OCI-M2 (cell line): ENCODE measurements around the gene SUFU.

Source experiments
- DNase-seq: peaks from one replicate; lab custom pipeline; 2025; ENCODE audit not compliant: unreplicated experiment; lab: John Stamatoyannopoulos, UW

The SUFU gene

DNA sequence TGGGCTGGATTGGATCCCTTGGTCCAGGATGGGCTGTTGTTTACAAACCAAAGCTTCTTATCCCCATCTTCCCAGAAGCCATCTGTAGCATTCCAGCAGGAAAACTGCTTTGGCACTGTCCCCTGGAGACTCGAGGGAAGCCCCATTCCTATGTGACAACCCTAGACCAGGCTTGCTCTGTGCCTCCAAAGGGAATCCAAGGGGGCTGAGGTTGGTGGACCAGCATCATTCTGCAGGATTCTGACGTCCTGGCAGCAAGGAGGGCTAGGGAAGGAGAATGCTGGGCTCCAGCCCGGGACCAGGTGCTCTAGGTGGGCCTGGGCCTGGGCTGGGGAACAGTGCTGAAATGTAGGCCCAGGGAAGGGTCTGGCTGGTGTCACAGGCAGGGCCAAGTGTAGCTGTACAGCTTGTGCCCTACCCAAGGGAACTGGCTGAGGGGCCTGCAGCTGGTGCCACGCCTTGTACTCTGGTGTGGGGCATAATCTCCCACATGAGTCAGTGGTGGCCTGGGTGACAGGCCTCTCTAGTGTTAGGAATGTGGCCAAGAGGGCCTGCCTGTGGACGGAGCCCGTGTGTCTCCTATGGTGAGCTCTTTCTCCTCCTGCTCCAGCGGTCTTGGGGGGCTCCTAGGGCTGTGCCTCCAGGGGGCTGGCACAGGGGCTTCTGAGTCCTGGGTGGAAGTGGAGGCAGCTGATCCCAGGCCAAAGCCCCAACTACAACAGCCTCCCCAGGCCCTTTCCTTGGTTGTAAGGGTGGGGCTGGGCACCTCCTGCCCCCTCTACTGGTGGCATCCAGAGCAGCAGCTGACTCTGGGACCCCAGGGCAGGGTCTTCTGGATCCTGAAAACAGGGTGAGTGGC, 165.7 kb downstream of the SUFU start:
- no peak for DNase-seq

DNA sequence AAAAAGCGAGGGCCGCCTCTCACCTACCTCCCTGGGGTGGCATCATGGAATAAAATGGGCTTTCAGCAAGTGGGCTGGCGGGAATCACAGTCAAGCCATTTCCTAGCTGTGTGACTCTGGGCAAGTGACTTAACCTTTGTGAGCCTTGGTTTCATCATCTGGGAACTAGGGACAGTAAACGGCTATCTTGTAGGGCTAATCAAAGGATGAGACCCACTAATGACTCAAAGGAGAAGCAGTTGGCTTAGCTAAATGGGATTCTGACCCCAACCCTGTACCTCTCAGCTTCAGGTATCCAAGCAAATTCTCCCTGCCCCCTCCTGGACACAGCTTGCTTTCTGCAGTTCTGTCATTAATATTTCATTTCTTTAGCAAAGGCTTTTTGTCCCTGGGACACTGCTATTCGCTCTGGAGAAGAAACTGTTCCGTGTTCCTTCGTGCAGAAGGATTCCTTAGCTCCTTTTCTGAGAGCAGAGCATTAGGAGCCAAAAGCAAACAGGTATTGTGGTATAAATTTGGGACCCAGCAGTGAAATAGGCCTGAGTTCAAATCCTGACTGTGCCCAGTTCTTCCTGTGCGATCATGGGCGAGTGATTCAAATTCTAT, 166.4 kb downstream of the SUFU start:
- DNase-seq, result no peak

DNA sequence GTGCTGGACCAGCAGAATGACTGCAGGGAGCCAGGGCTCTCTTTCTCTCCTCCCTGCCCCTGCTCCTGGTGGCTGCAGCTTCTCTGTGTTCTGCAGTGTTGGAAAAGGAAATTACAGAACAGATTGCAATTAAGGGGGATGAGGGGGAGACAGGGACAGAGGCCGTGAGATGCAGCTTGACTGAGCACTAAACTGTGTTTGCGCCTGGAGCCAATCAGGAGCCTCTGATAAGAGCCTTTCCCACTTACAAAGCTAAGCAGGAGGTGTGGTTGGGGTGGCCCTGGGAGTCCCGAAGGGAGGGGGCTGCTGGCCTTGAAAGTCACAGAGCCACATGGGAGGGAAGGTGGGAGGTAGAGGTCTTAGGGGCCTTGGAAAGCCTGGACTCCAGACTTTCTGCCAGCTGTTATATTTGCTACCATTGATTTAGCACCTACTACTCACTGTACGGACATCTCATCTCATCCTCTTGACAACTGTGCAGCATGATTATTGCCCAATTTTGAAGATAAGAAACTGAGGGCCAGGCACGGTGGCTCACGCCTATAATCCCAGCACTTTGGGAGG, 167.2 kb downstream of the SUFU start:
- DNase-seq, result no peak

DNA sequence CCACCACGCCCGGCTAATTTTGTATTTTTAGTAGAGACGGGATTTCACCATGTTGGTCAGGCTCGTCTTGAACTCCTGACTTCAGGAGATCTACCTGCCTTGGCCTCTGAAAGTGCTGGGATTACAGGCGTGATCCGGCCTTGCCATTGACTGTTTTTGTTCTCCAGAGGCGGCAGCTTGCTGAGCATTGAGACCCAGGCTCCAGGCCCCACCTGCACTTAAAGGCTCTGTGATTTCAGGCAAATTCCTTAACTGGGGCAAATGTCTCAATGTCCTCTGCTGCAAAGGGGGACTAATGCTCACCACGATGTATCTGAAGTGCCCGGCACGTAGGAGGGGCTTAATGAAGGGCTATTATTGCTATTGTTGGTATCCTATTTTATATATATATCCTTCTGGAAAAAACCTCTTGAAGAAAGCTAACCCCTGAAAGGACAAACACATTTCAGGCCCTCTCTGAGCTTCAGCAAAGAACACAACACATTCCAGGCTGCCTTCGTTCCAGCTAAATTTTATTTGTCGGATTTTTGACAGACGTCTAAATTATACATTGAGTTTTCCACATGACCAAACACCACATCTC, 169.6 kb downstream of the SUFU start:
- no peak for DNase-seq

DNA sequence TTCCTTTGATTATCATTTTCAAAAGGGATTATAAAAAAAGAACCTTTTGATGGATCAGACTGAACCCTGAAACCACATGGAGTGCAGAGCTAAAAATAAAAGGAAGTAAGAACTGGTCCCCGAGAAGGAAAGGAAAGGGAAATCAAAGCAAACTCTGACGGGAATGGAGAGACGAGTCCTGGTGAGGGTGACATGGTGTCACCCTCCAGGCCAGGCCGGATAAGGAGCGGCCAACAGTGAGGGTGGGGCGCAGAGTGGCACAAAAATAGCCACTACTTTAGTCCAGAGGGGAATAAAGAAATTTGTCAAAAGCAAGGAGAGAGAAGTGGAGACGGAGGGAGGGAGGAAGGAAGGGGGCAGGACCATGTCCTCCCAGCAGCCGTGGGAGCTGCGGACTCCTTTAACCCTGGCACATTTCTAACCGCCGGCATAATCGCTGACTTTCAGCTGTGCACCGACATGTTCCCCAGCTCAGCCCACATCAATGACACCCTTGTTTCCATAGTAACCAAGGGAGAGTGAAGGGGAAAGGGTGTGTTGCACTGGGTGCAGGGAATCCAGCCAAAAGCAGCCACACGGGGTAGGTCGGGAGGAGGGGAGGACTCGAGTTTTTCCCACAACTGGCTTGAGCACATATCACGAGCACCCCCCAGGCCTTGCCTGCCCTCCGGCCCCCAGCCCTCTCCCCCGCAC, 170.2 kb downstream of the SUFU start:
- no peak for DNase-seq

DNA sequence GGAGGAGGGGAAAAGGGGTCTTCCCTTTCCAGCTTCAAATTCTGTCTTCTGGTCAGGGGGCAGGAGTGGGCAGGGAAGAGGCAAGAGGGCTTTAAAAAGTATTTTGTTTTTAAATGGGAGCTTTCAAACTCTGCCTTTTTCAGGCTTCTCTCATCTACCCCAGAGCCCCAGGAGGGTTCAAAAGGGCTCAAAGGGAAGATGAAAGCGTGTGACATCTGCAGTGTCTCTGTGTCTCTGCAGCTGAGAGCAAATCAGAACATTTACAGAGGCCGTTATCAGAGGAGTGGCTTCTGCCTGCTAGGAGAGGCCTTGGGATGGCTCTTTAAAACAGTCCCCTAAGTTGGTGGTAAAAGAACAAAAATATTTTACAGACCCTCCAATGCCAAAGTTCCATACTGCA, 170.8 kb downstream of the SUFU start:
- DNase-seq, result no peak

DNA sequence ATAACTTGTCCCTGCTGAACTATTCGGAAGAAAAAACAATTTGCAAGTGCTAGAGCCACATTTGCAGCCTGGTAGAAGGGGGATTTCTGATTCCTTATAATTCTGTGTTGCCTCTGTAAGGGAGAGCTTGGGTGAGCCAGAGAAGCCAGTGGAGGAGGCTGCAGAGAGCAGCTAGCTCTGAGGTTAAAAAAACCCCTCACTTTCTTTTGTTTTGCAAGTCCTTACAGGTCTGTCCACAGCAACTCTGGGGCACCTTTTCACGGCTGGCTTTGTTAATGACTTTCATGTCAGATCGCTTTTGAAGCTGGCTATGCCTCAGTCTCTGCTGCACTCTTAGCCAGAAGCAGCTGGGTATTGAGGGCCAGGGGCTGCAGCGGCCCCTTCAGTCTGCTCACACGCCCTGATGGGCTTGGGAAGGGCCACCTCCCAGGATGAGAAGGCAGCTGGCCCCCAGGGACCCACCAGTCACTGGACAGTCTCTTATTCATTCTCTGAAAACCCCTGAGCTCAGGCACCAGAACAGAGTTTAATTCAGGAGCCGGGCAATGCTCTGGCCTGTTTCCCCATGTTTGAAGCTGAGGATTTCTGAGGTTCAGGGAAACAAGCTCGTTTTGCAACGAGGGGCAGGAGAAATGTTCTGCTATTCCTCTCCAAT, 171.4 kb downstream of the SUFU start:
- DNase-seq, result no peak

DNA sequence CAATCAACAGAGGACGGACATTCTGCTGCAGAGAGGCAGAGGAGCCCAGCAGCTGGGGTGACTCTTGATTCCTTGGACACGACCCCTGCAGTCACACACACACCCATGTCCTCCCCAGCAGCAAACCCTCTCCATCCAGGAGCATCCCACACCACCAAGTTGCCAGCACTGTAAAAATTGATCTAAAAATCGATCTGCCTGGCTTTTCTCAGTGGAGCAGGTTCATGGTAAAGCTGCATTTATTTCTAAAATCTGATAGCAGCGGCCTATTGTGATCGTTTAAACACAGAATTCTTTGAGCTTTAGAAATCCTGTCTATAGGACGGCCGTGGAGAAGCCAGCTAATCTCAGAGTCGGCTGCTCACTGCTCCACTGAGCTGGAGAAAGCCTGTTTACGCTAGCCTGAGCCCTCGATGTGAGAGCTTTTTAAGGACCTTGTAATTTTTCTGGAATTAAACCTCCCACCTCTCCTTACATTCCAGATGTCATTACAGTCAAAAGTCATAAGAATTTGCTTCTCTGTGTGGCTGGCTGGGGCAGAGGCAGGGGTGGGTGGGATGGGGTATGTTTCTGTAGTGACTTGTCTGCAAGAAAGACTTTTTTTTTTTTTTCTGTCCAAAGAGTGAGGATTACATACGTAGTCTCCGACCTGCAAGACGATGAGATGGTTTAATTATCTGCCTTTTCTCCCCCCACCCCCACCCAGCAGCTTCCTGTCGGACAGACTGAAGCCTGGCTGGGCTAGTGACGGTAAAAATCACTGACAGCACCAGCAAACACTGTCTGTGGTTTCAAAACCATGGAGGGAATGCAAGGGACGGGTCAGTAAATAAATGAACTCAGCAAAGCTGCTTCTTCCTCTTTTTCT, 172.1 kb downstream of the SUFU start:
- DNase-seq, result no peak

DNA sequence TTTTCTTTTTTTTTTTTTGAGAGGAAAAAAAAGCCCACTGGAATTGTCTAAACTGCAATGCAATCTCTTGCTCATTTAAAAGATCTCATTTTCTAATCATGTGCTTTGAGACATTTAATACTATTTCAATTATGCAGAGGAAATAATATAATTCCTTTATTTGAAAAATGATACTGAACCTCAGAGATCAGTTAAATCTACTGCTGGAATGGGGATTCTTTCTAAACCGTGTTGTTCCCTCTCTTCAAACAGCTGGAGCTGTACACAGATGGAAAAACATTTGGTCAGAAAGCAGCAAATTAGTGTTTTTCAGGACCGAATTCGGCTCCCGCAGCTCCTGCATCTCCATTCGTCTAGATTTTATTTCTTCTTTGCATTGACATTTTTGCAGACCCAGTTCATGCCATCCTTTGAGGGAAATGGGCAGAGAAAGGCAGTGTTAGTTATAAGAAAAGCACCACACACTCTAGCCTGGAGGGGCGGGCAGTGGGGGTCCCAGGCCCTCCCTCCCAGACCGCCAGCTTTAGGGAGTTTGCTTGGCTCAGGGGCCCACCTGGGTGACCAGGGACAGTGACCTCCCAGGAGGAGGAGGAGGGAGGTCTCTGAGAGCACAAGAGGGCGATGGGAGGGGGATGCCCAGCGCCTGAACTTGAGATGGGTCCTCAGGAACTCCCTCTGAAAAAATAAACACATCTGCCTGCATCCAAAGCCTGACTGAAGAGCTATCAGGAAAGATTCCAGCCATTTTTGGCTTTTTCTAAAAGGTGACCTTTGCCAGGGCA, 173.0 kb downstream of the SUFU start:
- no peak for DNase-seq

DNA sequence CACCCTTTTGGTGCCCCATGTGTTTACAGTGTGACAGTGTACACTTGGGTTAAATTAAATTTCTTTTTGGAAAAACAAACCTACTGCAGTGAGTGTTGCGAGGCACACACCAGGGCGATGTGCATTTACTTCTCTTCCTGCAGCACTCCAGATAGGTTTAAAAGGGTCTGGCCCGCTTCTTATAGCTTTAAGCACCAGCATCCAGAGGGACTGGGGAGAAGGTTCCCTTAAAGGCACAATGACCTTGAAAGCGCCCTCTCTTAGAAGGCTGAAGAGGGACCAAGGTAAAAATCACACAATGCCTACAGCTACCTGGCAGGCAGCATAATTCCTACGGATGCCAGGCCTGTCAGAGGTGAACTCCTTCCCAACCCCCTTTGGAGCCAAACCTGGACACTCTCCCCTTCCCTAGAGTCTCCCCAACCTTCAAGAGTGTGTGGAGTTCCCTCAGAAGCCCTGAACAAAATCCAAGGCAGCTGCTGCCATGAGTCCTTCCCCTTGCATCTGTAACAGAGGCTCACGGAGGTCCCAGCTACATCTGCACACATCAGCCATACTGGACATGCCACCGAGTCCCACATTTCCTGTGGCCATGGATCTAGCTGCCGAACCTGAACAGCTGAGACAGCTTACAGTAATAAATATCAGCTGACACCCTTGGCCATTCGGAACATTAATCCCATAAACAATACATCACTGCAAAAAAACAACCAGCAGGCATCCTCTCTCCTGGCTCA, 173.7 kb downstream of the SUFU start:
- DNase-seq, result no peak

DNA sequence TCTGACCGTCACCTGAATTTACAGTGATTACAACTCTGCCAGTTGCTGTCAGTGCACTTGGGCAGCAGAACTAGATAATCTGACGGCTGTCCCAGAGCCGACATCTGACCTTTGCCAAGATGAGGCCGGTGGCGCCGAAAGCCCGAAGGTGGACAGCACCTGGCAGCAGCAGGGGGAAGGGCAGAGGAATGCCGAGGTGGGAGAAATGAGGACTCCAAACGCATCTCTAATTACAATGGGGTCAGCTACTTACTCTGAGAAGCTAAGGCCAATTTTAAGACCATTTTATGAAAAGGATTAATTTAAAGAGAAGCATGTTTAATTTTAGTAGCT, 174.3 kb downstream of the SUFU start:
- no peak for DNase-seq

DNA sequence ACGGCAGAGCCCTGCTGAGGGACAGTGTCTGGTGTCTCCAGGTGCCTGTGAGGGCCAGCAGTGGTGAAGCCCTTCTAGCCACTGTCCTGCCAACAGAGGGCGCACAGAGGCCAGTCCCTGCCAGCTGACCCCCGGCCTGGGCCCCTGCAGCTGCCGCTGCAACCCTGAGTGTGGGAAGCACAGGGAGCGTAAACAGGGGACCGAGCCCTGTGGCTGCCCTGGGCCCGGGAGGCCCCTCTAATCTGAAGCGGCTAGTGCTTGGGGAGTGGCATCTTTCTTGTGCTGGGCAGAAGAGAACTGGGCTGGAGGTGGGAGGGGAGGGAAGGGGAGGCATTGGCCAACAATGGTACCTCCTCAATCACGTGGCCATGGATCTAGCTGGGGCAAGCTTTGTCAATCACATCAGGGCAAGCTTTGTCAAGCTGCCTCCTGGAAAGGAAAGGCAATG, 175.1 kb downstream of the SUFU start:
- DNase-seq, result no peak

DNA sequence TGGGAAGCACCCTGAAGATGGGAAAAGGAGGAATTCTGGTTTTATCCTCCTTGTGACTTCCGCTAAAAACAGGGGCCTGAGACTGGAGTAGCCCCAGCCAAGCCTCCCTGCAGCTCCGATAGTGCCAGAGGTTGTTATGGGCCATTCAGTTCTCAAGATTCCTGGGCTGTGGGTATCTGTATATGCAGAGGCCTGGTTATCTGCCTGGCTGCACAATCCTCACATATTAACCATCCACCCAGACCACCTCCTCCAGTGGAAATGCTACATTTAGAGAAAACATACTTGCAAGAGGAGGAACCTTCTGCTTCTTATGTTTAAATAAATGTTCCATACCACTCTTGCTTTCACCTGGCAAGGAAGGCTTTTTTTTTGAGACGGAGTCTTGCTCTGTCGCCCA, 175.8 kb downstream of the SUFU start:
- no peak for DNase-seq

DNA sequence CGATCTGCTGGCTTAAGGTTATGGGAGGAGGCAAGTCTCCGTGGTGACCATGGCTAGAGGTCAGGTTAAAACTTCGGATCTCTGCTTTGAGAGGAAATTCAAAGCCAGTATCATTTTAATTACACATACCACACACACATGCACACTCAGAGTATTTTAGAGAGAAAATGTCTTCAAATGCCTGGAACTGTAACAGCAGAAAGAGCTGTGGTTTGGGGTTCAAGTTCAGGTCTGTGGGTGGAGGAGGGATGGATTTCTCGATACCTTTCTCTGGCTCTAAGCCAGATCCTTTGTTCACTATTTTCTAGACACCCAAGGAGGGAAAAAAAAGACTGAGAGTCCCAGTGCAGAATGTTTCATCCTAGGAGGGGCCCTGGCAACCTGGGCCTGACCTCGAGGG, 177.9 kb downstream of the SUFU start:
- DNase-seq, result no peak

DNA sequence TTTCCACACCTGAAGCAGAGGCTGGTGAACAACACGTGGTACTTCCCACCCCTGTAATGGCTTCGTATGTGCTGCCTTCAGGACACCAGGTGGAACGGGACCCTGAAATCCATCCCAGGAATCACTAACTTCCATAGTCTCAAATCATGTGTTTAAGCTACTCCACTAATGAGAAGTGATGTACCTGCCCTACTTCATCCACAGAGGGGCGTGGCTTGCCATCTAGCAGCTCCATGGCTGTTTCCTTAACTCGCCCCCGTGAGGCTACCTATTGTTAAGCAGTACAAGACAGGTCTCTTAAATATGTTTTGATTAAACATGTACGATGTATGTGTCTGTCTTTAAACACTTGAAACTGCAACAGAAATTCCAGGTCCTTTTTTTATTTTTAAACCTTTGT, 178.6 kb downstream of the SUFU start:
- no peak for DNase-seq

DNA sequence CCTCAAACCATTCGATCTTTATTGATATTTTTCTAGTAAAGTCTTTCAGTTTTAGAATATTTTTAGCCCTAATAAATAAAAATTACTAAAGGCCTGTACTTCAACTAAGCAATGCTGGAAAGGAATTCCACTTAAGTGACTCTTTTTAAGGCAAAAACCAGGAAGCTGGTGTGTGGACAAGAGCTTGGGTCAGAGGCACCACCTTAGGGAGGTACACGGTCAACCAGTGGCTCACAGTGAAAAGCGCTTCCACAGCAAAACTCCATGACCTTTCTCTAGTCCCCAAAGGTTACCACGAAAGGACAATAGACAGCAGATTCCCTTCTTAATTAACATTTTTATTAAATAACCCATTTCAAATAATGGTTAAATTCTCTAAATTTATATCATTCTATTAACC, 179.2 kb downstream of the SUFU start:
- no peak for DNase-seq
